HG03571 (cell line): Measurements from ENCODE around the gene RNU2-1.
"Not testable (repeated sequence)": the region's sequence is repeated elsewhere in the genome, so short reads cannot be mapped to it uniquely, and the experiment has no call there.

ENCODE experiments used
- ATAC-seq: cut with Tn5 transposase; IDR thresholded peaks from one replicate; pipeline ENCODE4 v1.9.1; 2021; ENCODE audit not compliant: unreplicated experiment

RNU2-1 gene

GRCh38 chr17:43216762-43217613 lies 16.8 kb downstream of the RNU2-1 start:
- no peak for ATAC-seq

- ATAC-seq, result no peak
These were observed 17.4 kb downstream of the RNU2-1 start for GRCh38 chr17:43216369-43216761.

GRCh38 chr17:43215341-43215740 lies 18.4 kb downstream of the RNU2-1 start:
- no peak for ATAC-seq

- ATAC-seq, result no peak
These were observed 20.2 kb downstream of the RNU2-1 start for GRCh38 chr17:43213545-43213944.

- ATAC-seq, result no peak
These were observed 20.9 kb downstream of the RNU2-1 start for GRCh38 chr17:43212641-43213490.

- ATAC-seq, result peak; percentile 72
These were observed 22.0 kb downstream of the RNU2-1 start, which contains the start of gene TMEM106A for GRCh38 chr17:43211480-43212402. Gene TMEM106A (plus strand): TSS chr17:43211875. CDS start chr17:43213042, 1,167 bp downstream.

GRCh38 chr17:43211123-43211479 lies 22.7 kb downstream of the RNU2-1 start:
- no peak for ATAC-seq

- ATAC-seq, result no peak
These were observed 23.2 kb downstream of the RNU2-1 start for GRCh38 chr17:43210576-43210975.

- not testable (repeated sequence) for ATAC-seq
These were observed 30.8 kb downstream of the RNU2-1 start for GRCh38 chr17:43203013-43203412.

- no peak for ATAC-seq
These were observed 33.6 kb downstream of the RNU2-1 start for GRCh38 chr17:43200127-43200526.

- ATAC-seq, result no peak
These were observed 34.1 kb downstream of the RNU2-1 start for GRCh38 chr17:43199633-43200032.

- ATAC-seq, result no peak
These were observed 40.5 kb downstream of the RNU2-1 start for GRCh38 chr17:43193251-43193650.

GRCh38 chr17:43186656-43187055 lies 47.1 kb downstream of the RNU2-1 start:
- not testable (repeated sequence) for ATAC-seq

GRCh38 chr17:43183921-43184320 lies 49.9 kb downstream of the RNU2-1 start:
- ATAC-seq, result no peak
